GM18511 (cell line): ENCODE data around the gene TGFBRAP1.

ENCODE experiments used
- ATAC-seq: cut with Tn5 transposase; IDR thresholded peaks from one replicate; pipeline ENCODE4 v1.9.1; 2021; ENCODE audit warnings: mild to moderate bottlenecking, moderate library complexity; ENCODE audit not compliant: unreplicated experiment

Gene TGFBRAP1

GRCh38 chr2:105242286-105242993, 87.1 kb downstream of the TGFBRAP1 start:
- ATAC-seq, result no peak

GRCh38 chr2:105241443-105241842, 88.1 kb downstream of the TGFBRAP1 start, which contains the start of gene GPR45:
GPR45 (plus strand) TSS chr2:105241743; CDS start chr2:105241859, 116 bp downstream.
- ATAC-seq, result no peak

- no peak for ATAC-seq
Measured at GRCh38 chr2:105239924-105240323, 89.6 kb downstream of the TGFBRAP1 start.

- ATAC-seq, result no peak
Measured at GRCh38 chr2:105238664-105239240, 90.8 kb downstream of the TGFBRAP1 start.

- ATAC-seq, result no peak
Measured at GRCh38 chr2:105237045-105237765, 92.3 kb downstream of the TGFBRAP1 start.

- no peak for ATAC-seq
Measured at GRCh38 chr2:105236060-105236424, 93.5 kb downstream of the TGFBRAP1 start.

- ATAC-seq, result peak; percentile 80
Measured at GRCh38 chr2:105235388-105236059, 94.0 kb downstream of the TGFBRAP1 start.

GRCh38 chr2:105231232-105231619, 98.3 kb downstream of the TGFBRAP1 start:
- no peak for ATAC-seq

GRCh38 chr2:105224444-105224843, 105.1 kb downstream of the TGFBRAP1 start:
- ATAC-seq, result no peak

GRCh38 chr2:105220604-105221003, 108.9 kb downstream of the TGFBRAP1 start:
- ATAC-seq, result no peak

GRCh38 chr2:105215586-105216192, 113.8 kb downstream of the TGFBRAP1 start:
- ATAC-seq, result no peak
